Middle frontal gyrus (tissue), 1 donor: ENCODE results near the gene CFAP99.

Source experiments
- DNase-seq: peaks from one replicate; pipeline ENCODE4 v3.0.0-alpha.2; 2015; ENCODE audit warnings: low spot score; ENCODE audit errors: extremely low spot score

Gene CFAP99

GRCh38 chr4:2411786-2412510 is 6.8 kb upstream of the CFAP99 start:
- DNase-seq = no peak

GRCh38 chr4:2412534-2412884 is 6.2 kb upstream of the CFAP99 start:
- DNase-seq = no peak

GRCh38 chr4:2412885-2413716 is 5.7 kb upstream of the CFAP99 start:
- DNase-seq = peak; percentile 72

GRCh38 chr4:2413821-2414610 is 4.7 kb upstream of the CFAP99 start:
- DNase-seq = no peak

GRCh38 chr4:2415213-2415612 is 3.5 kb upstream of the CFAP99 start:
- no peak for DNase-seq

- DNase-seq = no peak
Measured at GRCh38 chr4:2415881-2416563, 2.7 kb upstream of the CFAP99 start.

- DNase-seq = no peak
Measured at GRCh38 chr4:2416564-2417225, 2.1 kb upstream of the CFAP99 start.

GRCh38 chr4:2417226-2417764 is 1.5 kb upstream of the CFAP99 start:
- DNase-seq = no peak

GRCh38 chr4:2417765-2418649 is 748 bp upstream of the CFAP99 start, which contains the start of gene ZFYVE28:
Gene ZFYVE28, minus strand, starts transcription at chr4:2418645. Its CDS starts 322 bp downstream, at chr4:2418323.
- DNase-seq = no peak

GRCh38 chr4:2419814-2420213 is 1.1 kb downstream of the CFAP99 start:
- no peak for DNase-seq

GRCh38 chr4:2421928-2422327 is 3.2 kb downstream of the CFAP99 start:
- DNase-seq = no peak

- no peak for DNase-seq
Measured at GRCh38 chr4:2423066-2423465, 4.3 kb downstream of the CFAP99 start.

- no peak for DNase-seq
Measured at GRCh38 chr4:2423695-2424094, 4.9 kb downstream of the CFAP99 start.

GRCh38 chr4:2424581-2424980 is 5.8 kb downstream of the CFAP99 start:
- no peak for DNase-seq

- DNase-seq = no peak
Measured at GRCh38 chr4:2425386-2426068, 6.8 kb downstream of the CFAP99 start.

GRCh38 chr4:2426069-2426397 is 7.3 kb downstream of the CFAP99 start:
- DNase-seq = no peak

- no peak for DNase-seq
Measured at GRCh38 chr4:2426711-2427275, 8.0 kb downstream of the CFAP99 start.
